Ovary (tissue), 9 donors: ENCODE results near the gene ASB13. TPM values are rescaled to one million over a fixed set of nuclear protein-coding genes. Genes with fewer than 3 reads are reported as not detected.

Source experiments
- DNase-seq, 5 donors: peaks; one replicate each; pipeline ENCODE4 v3.0.0-alpha.2; 2019 to 2020
- H3K27ac ChIP-seq, 2 donors: fragments of 200-600 bp; one replicate each; pipeline versions ENCODE4 v1.5.1 to v1.8.0; 2019 to 2022
- H3K27me3 ChIP-seq: fragments of 200-600 bp; one replicate; pipeline ENCODE4 v1.8.0; 2022
- H3K36me3 ChIP-seq: fragments of 200-600 bp; sonication (generic); one replicate; pipeline ENCODE4 v1.5.1; 2019
- H3K4me1 ChIP-seq: one replicate; pipeline ENCODE4 v1.8.1; 2013; ENCODE audit warnings: mild to moderate bottlenecking, moderate library complexity; ENCODE audit not compliant: insufficient read depth
- H3K4me3 ChIP-seq: fragments of 200-600 bp; sonication (generic); one replicate; pipeline ENCODE4 v1.5.1; 2017
- H3K9me3 ChIP-seq, 2 donors: fragments of 200-600 bp in 1 of 2; sonication (generic) in 1 of 2; one replicate each; pipeline versions ENCODE4 v1.5.1 to v1.8.1; 2013 to 2019; ENCODE audit warnings: mild to moderate bottlenecking in 1 of 2, moderate library complexity in 1 of 2
- EP300 ChIP-seq: sonication (generic); formaldehyde crosslinking; IDR thresholded peaks from one replicate; pipeline ENCODE4 v1.6.1; 2017; ENCODE audit warnings: antibody characterized with exemption
- POLR2A ChIP-seq: fragments of 450-650 bp; IDR thresholded peaks from one replicate; pipeline ENCODE4 v1.6.1; 2017; ENCODE audit warnings: antibody characterized with exemption, mild to moderate bottlenecking, moderate library complexity
- WGBS, 3 donors: extraction: QIAGEN DNeasy Blood & Tissue Kit in 1 of 3; methylation state at CpG; one replicate each; pipeline versions ENCODE4 v1.1.5 to v1.1.7; 2013 to 2017; 5-methylcytosine and 5-hydroxymethylcytosine counted together
- intact Hi-C, 4 donors: fragments of 100-400 bp; cut with DNase I; formaldehyde crosslinking; loops; one replicate each; pipeline versions ENCODE4 v1.11.0 to v1.15.1; 2022 to 2023
- polyA plus RNA-seq, 2 donors: library from polyadenylated mRNA; stranded (reverse); fragments of 200-250 nt in 1 of 2; fragments of 350-450 nt in 1 of 2; fragmentation: Illumina TruSeq in 1 of 2; extraction: RNeasy Lipid Tissue Mini Kit (QIAGEN cat#74804) in 1 of 2; gene quantifications; one replicate each; pipeline ENCODE4 v1.2.3, GENCODE V29; 2013 to 2014
- total RNA-seq, 7 donors: library from RNA; depleted of rRNA in 2 of 7; stranded (reverse); fragments of >200 nt in 2 of 7; fragmentation: NEBNext Ultra II Directional in 3 of 7; extraction: Animal tissue kit (Norgen Biotek cat#: 25700) in 3 of 7; gene quantifications; one replicate each; pipeline versions ENCODE4 v1.1.0 to v1.2.4, GENCODE V29; 2016 to 2023
- TF ChIP-seq, protein P1 (sequence below), 3 donors: fragments of 450-650 bp in 2 of 3; fragments of 200-600 bp in 1 of 3; IDR thresholded peaks; one replicate each; pipeline versions ENCODE4 v1.5.1 to v1.8.0; 2016 to 2022; ENCODE audit warnings: antibody characterized with exemption in 3 of 3, mild to moderate bottlenecking in 1 of 3
- donor health status: DM: no; HTN: no; CAD: no; lungs with moderate emphysema.
- donor health status: DM: no; HTN: no; CAD: no.
- donor health status: Bipolar disorder and iron deficiency.
- donor health status: DM: yes; HTN: yes; CAD: no.
- donor health status: DM: no; HTN: no; CAD: no.
- donor health status: DM: yes; HTN: yes; CAD: no.

The ASB13 gene
- total and polyA plus RNA-seq, 9 donors = 15.0 to 45.6 (median 23.2) TPM

DNA sequence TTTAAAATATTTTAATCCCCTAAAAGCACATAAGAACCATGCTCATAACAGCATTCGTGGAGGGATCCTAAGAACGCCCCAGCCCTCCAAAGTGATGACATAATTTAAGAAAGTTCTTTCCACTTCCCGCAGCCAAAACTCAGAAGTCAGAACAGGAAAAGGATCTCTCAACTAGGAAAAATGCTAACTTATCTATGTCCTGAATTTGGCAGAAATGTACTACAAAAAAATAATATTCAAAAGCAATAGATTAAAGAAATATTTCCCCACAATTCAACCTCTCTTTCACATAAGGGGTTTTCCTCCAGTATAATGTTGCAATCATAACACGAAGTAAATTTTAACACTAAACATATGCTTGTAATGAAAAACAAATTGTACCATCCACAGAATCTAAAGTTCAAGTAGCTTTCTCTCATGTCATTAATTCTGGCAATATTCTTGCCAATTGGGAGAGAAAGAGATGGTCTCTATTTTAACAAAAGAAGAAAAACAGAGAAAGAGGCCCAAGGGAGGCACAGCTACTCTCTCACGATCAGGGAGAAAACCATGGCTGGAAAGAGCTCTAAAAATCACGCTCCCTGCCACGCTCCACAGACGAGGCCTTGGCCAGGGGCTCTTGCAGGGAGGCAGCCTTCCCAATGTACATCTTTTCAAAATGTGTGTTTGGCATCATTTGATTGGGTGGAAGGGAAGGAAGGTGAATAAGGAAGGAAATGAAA lies 22.9 kb downstream of the ASB13 start:
- intact Hi-C loops = loop anchor here in 1 of 4 donors (2.0 kb wide), 1 partner anchor 17 kb away; no protein-coding TSS in a partner anchor
- DNase-seq = no peak
- Histone ChIP-seq H3K4me3 (no peak overlapping the region), H3K4me1 (peaks cover 5% of the 10 kb centered on the region), H3K9me3 (no peaks in the 10 kb centered on the region), H3K36me3 (no peaks in the 10 kb centered on the region), H3K27me3 (no peaks in the 10 kb centered on the region), H3K27ac (peak overlapping the region in 1 of 2 donors; percentile 65)
- WGBS, 3 donors = 15 to 17% (median 15%) methylated on average over 8 of the region's 8 CpGs
- TF ChIP-seq POLR2A (no peak), EP300 (no peak)
- TF ChIP-seq, protein P1, sequence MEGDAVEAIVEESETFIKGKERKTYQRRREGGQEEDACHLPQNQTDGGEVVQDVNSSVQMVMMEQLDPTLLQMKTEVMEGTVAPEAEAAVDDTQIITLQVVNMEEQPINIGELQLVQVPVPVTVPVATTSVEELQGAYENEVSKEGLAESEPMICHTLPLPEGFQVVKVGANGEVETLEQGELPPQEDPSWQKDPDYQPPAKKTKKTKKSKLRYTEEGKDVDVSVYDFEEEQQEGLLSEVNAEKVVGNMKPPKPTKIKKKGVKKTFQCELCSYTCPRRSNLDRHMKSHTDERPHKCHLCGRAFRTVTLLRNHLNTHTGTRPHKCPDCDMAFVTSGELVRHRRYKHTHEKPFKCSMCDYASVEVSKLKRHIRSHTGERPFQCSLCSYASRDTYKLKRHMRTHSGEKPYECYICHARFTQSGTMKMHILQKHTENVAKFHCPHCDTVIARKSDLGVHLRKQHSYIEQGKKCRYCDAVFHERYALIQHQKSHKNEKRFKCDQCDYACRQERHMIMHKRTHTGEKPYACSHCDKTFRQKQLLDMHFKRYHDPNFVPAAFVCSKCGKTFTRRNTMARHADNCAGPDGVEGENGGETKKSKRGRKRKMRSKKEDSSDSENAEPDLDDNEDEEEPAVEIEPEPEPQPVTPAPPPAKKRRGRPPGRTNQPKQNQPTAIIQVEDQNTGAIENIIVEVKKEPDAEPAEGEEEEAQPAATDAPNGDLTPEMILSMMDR (IDR thresholded peaks at IDR 0.05) = no peak

DNA sequence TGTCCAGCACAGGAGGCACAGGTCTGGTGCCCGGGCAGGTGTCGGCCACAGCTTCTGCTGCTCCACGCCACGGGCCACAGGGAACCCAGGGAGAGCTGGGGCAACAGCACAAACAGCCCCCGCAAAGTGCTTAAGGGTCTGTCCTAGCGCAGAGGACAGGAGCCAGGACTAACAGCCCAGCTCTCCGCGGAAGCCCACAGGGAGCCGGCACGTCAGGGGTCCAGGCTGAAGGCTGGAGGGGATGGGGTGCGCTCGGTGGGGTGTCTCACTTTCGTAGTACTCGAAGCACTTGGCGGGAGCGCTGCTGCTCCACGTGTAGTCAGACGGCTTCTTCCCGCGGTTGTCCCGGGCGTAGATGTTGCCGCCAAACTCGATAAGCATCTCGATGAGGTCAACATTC lies 24.9 kb downstream of the ASB13 start:
- H3K4me3 ChIP-seq = no peak overlapping the region
- intact Hi-C loops = no loop called here
- H3K27me3 ChIP-seq = no peaks in the 10 kb centered on the region
- peaks cover 5% of the 10 kb centered on the region for H3K4me1 ChIP-seq
- TF ChIP-seq POLR2A (no peak), EP300 (no peak)
- TF ChIP-seq, protein P1 (IDR thresholded peaks at IDR 0.05) = no peak
- no peaks in the 10 kb centered on the region for H3K36me3 ChIP-seq
- no peak for DNase-seq
- H3K9me3 ChIP-seq = no peaks in the 10 kb centered on the region
- H3K27ac ChIP-seq = no peak overlapping the region
- WGBS, 3 donors = 92 to 94% (median 92%) methylated on average over 25 of the region's 25 CpGs

DNA sequence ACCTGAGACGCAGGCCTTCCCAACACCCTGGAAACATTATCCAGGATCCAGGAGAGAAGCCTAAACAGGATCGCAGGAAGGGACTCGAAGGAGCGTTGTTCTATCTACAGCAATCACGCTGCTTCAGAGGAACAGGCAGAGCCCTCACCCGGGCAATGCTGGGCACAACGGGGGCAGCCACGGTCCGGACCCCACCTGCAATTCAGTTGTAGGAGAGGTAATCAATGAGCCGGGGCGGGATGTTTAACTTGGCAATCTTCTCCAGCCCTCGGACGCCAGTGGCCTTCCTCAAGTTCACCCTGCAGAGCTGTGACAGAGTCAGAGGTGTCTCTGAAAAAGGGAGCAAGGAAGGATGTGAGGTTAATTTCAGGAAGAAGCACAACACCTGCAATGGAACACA lies 25.9 kb downstream of the ASB13 start:
- Histone ChIP-seq H3K36me3 (no peaks in the 10 kb centered on the region), H3K9me3 (no peaks in the 10 kb centered on the region), H3K4me1 (peaks cover 3% of the 10 kb centered on the region), H3K4me3 (no peak overlapping the region), H3K27ac (no peak overlapping the region), H3K27me3 (no peaks in the 10 kb centered on the region)
- intact Hi-C loops = no loop called here
- WGBS, 3 donors = 89 to 93% (median 92%) methylated on average over 13 of the region's 13 CpGs
- TF ChIP-seq EP300 (no peak), POLR2A (no peak)
- TF ChIP-seq, protein P1 (IDR thresholded peaks at IDR 0.05) = no peak
- DNase-seq = no peak

DNA sequence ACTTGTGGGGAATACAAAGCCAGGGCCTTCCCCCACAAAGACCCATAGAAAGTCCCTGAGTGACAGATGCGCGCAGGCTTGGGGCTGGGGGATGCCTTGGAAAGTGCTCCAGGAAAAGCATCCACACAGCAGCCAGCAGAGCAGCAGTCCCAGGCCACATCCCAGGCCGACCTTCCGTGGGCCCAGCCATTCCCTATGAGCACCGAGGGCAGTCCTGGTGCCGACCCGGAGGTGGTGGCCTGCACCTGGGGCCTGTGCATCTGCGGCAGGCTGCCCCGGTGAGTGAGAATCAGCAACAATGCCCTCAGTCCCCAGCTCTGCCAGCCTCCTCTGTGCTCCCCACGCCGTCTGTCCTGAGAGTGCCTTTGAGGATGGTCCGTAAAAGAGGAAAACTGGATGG lies 26.4 kb downstream of the ASB13 start:
- DNase-seq = no peak
- Histone ChIP-seq H3K27me3 (no peaks in the 10 kb centered on the region), H3K4me1 (peaks cover 3% of the 10 kb centered on the region), H3K4me3 (no peak overlapping the region), H3K9me3 (no peaks in the 10 kb centered on the region), H3K27ac (no peak overlapping the region), H3K36me3 (no peaks in the 10 kb centered on the region)
- TF ChIP-seq POLR2A = no peak
- TF ChIP-seq, protein P1 (IDR thresholded peaks at IDR 0.05) = no peak
- TF ChIP-seq EP300 = no peak
- WGBS, 3 donors = 86 to 94% (median 88%) methylated on average over 12 of the region's 12 CpGs
- intact Hi-C loops = no loop called here
